HG03097 (cell line): ENCODE data around the gene KIAA0753.

Source experiments
- ATAC-seq: cut with Tn5 transposase; IDR thresholded peaks from one replicate; pipeline ENCODE4 v1.9.1; 2021; ENCODE audit not compliant: unreplicated experiment, low FRiP score

KIAA0753 gene

GRCh38 chr17:6643451-6644125 lies 3.1 kb upstream of the KIAA0753 start:
- no peak for ATAC-seq

- no peak for ATAC-seq
These were observed 2.1 kb upstream of the KIAA0753 start for GRCh38 chr17:6642592-6642991.

- no peak for ATAC-seq
These were observed 844 bp upstream of the KIAA0753 start for GRCh38 chr17:6641247-6641863.

GRCh38 chr17:6639586-6640535 lies 650 bp downstream of the KIAA0753 start:
- peak; percentile 4 for ATAC-seq

GRCh38 chr17:6639014-6639585 lies 1.4 kb downstream of the KIAA0753 start:
- ATAC-seq: no peak

GRCh38 chr17:6638046-6638908 lies 2.2 kb downstream of the KIAA0753 start:
- no peak for ATAC-seq

- ATAC-seq: no peak
These were observed 3.1 kb downstream of the KIAA0753 start for GRCh38 chr17:6637458-6637840.

- ATAC-seq: no peak
These were observed 3.7 kb downstream of the KIAA0753 start for GRCh38 chr17:6636616-6637457.

GRCh38 chr17:6636105-6636504 lies 4.4 kb downstream of the KIAA0753 start:
- ATAC-seq: no peak

- no peak for ATAC-seq
These were observed 7.2 kb downstream of the KIAA0753 start for GRCh38 chr17:6633263-6633662.

- ATAC-seq: no peak
These were observed 8.0 kb downstream of the KIAA0753 start for GRCh38 chr17:6632530-6632929.

GRCh38 chr17:6630390-6630789 lies 10.1 kb downstream of the KIAA0753 start:
- no peak for ATAC-seq

GRCh38 chr17:6627019-6627418 lies 13.5 kb downstream of the KIAA0753 start:
- no peak for ATAC-seq

- ATAC-seq: no peak
These were observed 13.9 kb downstream of the KIAA0753 start for GRCh38 chr17:6626616-6627015.

- ATAC-seq: no peak
These were observed 16.6 kb downstream of the KIAA0753 start for GRCh38 chr17:6623941-6624340.

- ATAC-seq: no peak
These were observed 29.3 kb downstream of the KIAA0753 start for GRCh38 chr17:6611231-6611630.

GRCh38 chr17:6610011-6610410 lies 30.5 kb downstream of the KIAA0753 start:
- ATAC-seq: no peak

- ATAC-seq: no peak
These were observed 32.2 kb downstream of the KIAA0753 start for GRCh38 chr17:6608321-6608720.

GRCh38 chr17:6605142-6605541 lies 35.4 kb downstream of the KIAA0753 start:
- no peak for ATAC-seq
